ENCODE measurements around the gene PIPOX. TPM values are rescaled to one million over a fixed set of nuclear protein-coding genes. Genes with fewer than 3 reads are reported as not detected.

Gene PIPOX
- total RNA-seq, 6 experiments from 2014 or later: 167 to 322 (median 226) TPM

- Histone ChIP-seq H3K4me1 (no peaks in the 10 kb centered on the region), H3K4me3 (no peak overlapping the region), H3K27me3 (no peaks in the 10 kb centered on the region), H3K9me3 (no peaks in the 10 kb centered on the region), H3K36me3 (peaks cover 34 to 96% (median 53%) of the 10 kb centered on the region in 4 donors), H3K27ac (no peak overlapping the region)
- no peak for DNase-seq
- WGBS (ENCODE audit: insufficient coverage, low coverage, low lambda C conversion rate, missing lambda C conversion rate): 78% methylated on average over 9 of the region's 20 CpGs
- TF ChIP-seq POLR2A (IDR thresholded peaks at IDR 0.05) (no peak), CTCF (IDR thresholded peaks at IDR 0.05) (no peak)
- intact Hi-C loops (cut with DNase I): no loop called here
- ATAC-seq: peak in 1 of 4 donors; percentile 3
Observed at GRCh38 chr17:29089601-29090044, 46.7 kb downstream of the PIPOX start.

- no peak for TF ChIP-seq CTCF (IDR thresholded peaks at IDR 0.05)
- no peak for TF ChIP-seq POLR2A (IDR thresholded peaks at IDR 0.05)
- no peak for DNase-seq
- Histone ChIP-seq H3K27me3 (no peaks in the 10 kb centered on the region), H3K27ac (no peak overlapping the region), H3K9me3 (no peaks in the 10 kb centered on the region), H3K4me3 (no peak overlapping the region), H3K36me3 (peaks cover 33 to 97% (median 56%) of the 10 kb centered on the region in 4 donors), H3K4me1 (no peaks in the 10 kb centered on the region)
- ATAC-seq: no peak
- intact Hi-C loops (cut with DNase I): no loop called here
- WGBS (ENCODE audit: insufficient coverage, low coverage, low lambda C conversion rate, missing lambda C conversion rate): 75% methylated on average over 2 of the region's 4 CpGs
Observed at GRCh38 chr17:29090108-29090507, 47.2 kb downstream of the PIPOX start.

- peak in 1 of 3 donors; percentile 37 for DNase-seq
- intact Hi-C loops (cut with DNase I): no loop called here
- 77% methylated on average over 5 of the region's 12 CpGs for WGBS (ENCODE audit: insufficient coverage, low coverage, low lambda C conversion rate, missing lambda C conversion rate)
Observed at GRCh38 chr17:29090750-29091605, 48.0 kb downstream of the PIPOX start.

GRCh38 chr17:29091606-29092289, 48.8 kb downstream of the PIPOX start:
- H3K36me3 ChIP-seq: peaks cover 31 to 97% (median 55%) of the 10 kb centered on the region in 4 donors
- H3K27ac ChIP-seq: no peak overlapping the region
- H3K9me3 ChIP-seq: no peaks in the 10 kb centered on the region
- no peak overlapping the region for H3K4me3 ChIP-seq
- ATAC-seq (no peak), DNase-seq (no peak)
- no peaks in the 10 kb centered on the region for H3K4me1 ChIP-seq
- WGBS (ENCODE audit: insufficient coverage, low coverage, low lambda C conversion rate, missing lambda C conversion rate): 100% methylated on average over 1 of the region's 13 CpGs
- no peaks in the 10 kb centered on the region for H3K27me3 ChIP-seq
- intact Hi-C loops (cut with DNase I): no loop called here
- TF ChIP-seq POLR2A (IDR thresholded peaks at IDR 0.05): no peak
- TF ChIP-seq CTCF (IDR thresholded peaks at IDR 0.05): no peak

More at GRCh38 chr17:29090750-29091605, 48.0 kb downstream of the PIPOX start:
- Histone ChIP-seq H3K36me3 (peaks cover 31 to 97% (median 56%) of the 10 kb centered on the region in 4 donors), H3K4me3 (no peak overlapping the region), H3K4me1 (no peaks in the 10 kb centered on the region), H3K27ac (no peak overlapping the region), H3K27me3 (no peaks in the 10 kb centered on the region), H3K9me3 (no peaks in the 10 kb centered on the region)
- no peak for ATAC-seq
- no peak for TF ChIP-seq POLR2A (IDR thresholded peaks at IDR 0.05)
- TF ChIP-seq CTCF (IDR thresholded peaks at IDR 0.05): no peak

Measured in right lobe of liver (tissue), 6 donors.